ENCODE measurements around the gene RNMT. TPM values are rescaled to one million over a fixed set of nuclear protein-coding genes. Genes with fewer than 3 reads are reported as not detected.

RNMT gene
- total RNA-seq, 2 donors from 2014 or later, result 37.8 to 48.5 TPM

GRCh38 chr18:13756261-13756660 lies 29.8 kb downstream of the RNMT start:
- no peaks in the 10 kb centered on the region for H3K27me3 Mint-ChIP-seq (ENCODE audit: low read depth)
- no peaks in the 10 kb centered on the region for H3K9me3 Mint-ChIP-seq
- ATAC-seq (replicated peaks in 1 of 2) (no peak), DNase-seq (no peak)
- no peak overlapping the region for H3K27ac Mint-ChIP-seq
- H3K36me3 Mint-ChIP-seq (ENCODE audit: insufficient read depth in 2 of 2), result peaks cover 7 to 34% of the 10 kb centered on the region in 2 donors
- no peak overlapping the region for H3K4me3 Mint-ChIP-seq
- no peaks in the 10 kb centered on the region for H3K4me1 Mint-ChIP-seq (ENCODE audit: low read depth)

GRCh38 chr18:13756671-13757070 lies 30.2 kb downstream of the RNMT start:
- Mint-ChIP-seq H3K27me3 (ENCODE audit: low read depth) (no peaks in the 10 kb centered on the region), H3K4me1 (ENCODE audit: low read depth) (no peaks in the 10 kb centered on the region), H3K9me3 (no peaks in the 10 kb centered on the region), H3K36me3 (ENCODE audit: insufficient read depth in 2 of 2) (peaks cover 7 to 32% of the 10 kb centered on the region in 2 donors), H3K4me3 (no peak overlapping the region), H3K27ac (no peak overlapping the region)
- DNase-seq (no peak), ATAC-seq (replicated peaks in 1 of 2) (no peak)

GRCh38 chr18:13758622-13759021 lies 32.1 kb downstream of the RNMT start:
- H3K36me3 Mint-ChIP-seq (ENCODE audit: insufficient read depth in 2 of 2), result peaks cover 12 to 39% of the 10 kb centered on the region in 2 donors
- ATAC-seq (replicated peaks in 1 of 2), result no peak
- no peak overlapping the region for H3K4me3 Mint-ChIP-seq
- no peaks in the 10 kb centered on the region for H3K4me1 Mint-ChIP-seq (ENCODE audit: low read depth)
- H3K27ac Mint-ChIP-seq, result no peak overlapping the region
- no peaks in the 10 kb centered on the region for H3K27me3 Mint-ChIP-seq (ENCODE audit: low read depth)
- H3K9me3 Mint-ChIP-seq, result peaks cover 0 to under 1% of the 10 kb centered on the region in 2 donors
- DNase-seq, result no peak

- Mint-ChIP-seq H3K9me3 (peaks cover 6 to 9% of the 10 kb centered on the region in 2 donors), H3K36me3 (ENCODE audit: insufficient read depth in 2 of 2) (peaks cover 19 to 36% of the 10 kb centered on the region in 2 donors), H3K4me3 (no peak overlapping the region), H3K27me3 (ENCODE audit: low read depth) (no peaks in the 10 kb centered on the region), H3K4me1 (ENCODE audit: low read depth) (no peaks in the 10 kb centered on the region), H3K27ac (no peak overlapping the region)
- DNase-seq (no peak), ATAC-seq (replicated peaks in 1 of 2) (no peak)
Measured at GRCh38 chr18:13760047-13760446, 33.6 kb downstream of the RNMT start.

GRCh38 chr18:13762690-13763439 lies 36.4 kb downstream of the RNMT start:
- Mint-ChIP-seq H3K27me3 (ENCODE audit: low read depth) (no peaks in the 10 kb centered on the region), H3K36me3 (ENCODE audit: insufficient read depth in 2 of 2) (peaks cover 23 to 24% of the 10 kb centered on the region in 2 donors), H3K4me1 (ENCODE audit: low read depth) (no peaks in the 10 kb centered on the region), H3K4me3 (no peak overlapping the region), H3K27ac (no peak overlapping the region), H3K9me3 (peaks cover 17 to 25% of the 10 kb centered on the region in 2 donors)
- ATAC-seq (replicated peaks in 1 of 2), result no peak
- DNase-seq, result no peak

- H3K9me3 Mint-ChIP-seq, result peaks cover 2 to 6% of the 10 kb centered on the region in 2 donors
- ATAC-seq (replicated peaks in 1 of 2), result no peak
- H3K36me3 Mint-ChIP-seq (ENCODE audit: insufficient read depth in 2 of 2), result no peaks in the 10 kb centered on the region
Measured at GRCh38 chr18:13775058-13775457, 48.6 kb downstream of the RNMT start.

GRCh38 chr18:13791181-13791580 lies 64.7 kb downstream of the RNMT start:
- Mint-ChIP-seq H3K9me3 (no peaks in the 10 kb centered on the region), H3K4me1 (ENCODE audit: low read depth) (no peaks in the 10 kb centered on the region), H3K36me3 (ENCODE audit: insufficient read depth in 2 of 2) (no peaks in the 10 kb centered on the region), H3K27ac (no peak overlapping the region), H3K4me3 (no peak overlapping the region), H3K27me3 (ENCODE audit: low read depth) (peaks cover 6% of the 10 kb centered on the region)
- DNase-seq (no peak), ATAC-seq (replicated peaks in 1 of 2) (no peak)

More at GRCh38 chr18:13775058-13775457, 48.6 kb downstream of the RNMT start:
- Mint-ChIP-seq H3K4me1 (ENCODE audit: low read depth) (no peaks in the 10 kb centered on the region), H3K4me3 (no peak overlapping the region), H3K27me3 (ENCODE audit: low read depth) (peaks cover 12% of the 10 kb centered on the region), H3K27ac (no peak overlapping the region)
- DNase-seq, result no peak

GRCh38 chr18:13793819-13794218 lies 67.3 kb downstream of the RNMT start:
- no peak for DNase-seq
- no peaks in the 10 kb centered on the region for H3K4me1 Mint-ChIP-seq (ENCODE audit: low read depth)
- peaks cover 10% of the 10 kb centered on the region for H3K27me3 Mint-ChIP-seq (ENCODE audit: low read depth)
- H3K27ac Mint-ChIP-seq, result no peak overlapping the region
- no peaks in the 10 kb centered on the region for H3K9me3 Mint-ChIP-seq
- no peak overlapping the region for H3K4me3 Mint-ChIP-seq
- no peaks in the 10 kb centered on the region for H3K36me3 Mint-ChIP-seq (ENCODE audit: insufficient read depth in 2 of 2)
- ATAC-seq (replicated peaks in 1 of 2), result no peak

GRCh38 chr18:13796515-13796914 lies 70.0 kb downstream of the RNMT start:
- peaks cover 32% of the 10 kb centered on the region for H3K27me3 Mint-ChIP-seq (ENCODE audit: low read depth)
- no peaks in the 10 kb centered on the region for H3K36me3 Mint-ChIP-seq (ENCODE audit: insufficient read depth in 2 of 2)
- no peaks in the 10 kb centered on the region for H3K9me3 Mint-ChIP-seq

GRCh38 chr18:13797157-13797611 lies 70.7 kb downstream of the RNMT start:
- no peak overlapping the region for H3K27ac Mint-ChIP-seq
- H3K4me1 Mint-ChIP-seq (ENCODE audit: low read depth), result peaks cover 8% of the 10 kb centered on the region
- H3K4me3 Mint-ChIP-seq, result no peak overlapping the region
- no peak for ATAC-seq (replicated peaks in 1 of 2)
- H3K9me3 Mint-ChIP-seq, result no peaks in the 10 kb centered on the region
- H3K36me3 Mint-ChIP-seq (ENCODE audit: insufficient read depth in 2 of 2), result no peaks in the 10 kb centered on the region
- DNase-seq, result no peak
- H3K27me3 Mint-ChIP-seq (ENCODE audit: low read depth), result peaks cover 33% of the 10 kb centered on the region

More at GRCh38 chr18:13796515-13796914, 70.0 kb downstream of the RNMT start:
- Mint-ChIP-seq H3K4me1 (ENCODE audit: low read depth) (peaks cover 8% of the 10 kb centered on the region), H3K27ac (no peak overlapping the region), H3K4me3 (no peak overlapping the region)
- DNase-seq (no peak), ATAC-seq (replicated peaks in 1 of 2) (no peak)

GRCh38 chr18:13799396-13799795 lies 72.9 kb downstream of the RNMT start:
- ATAC-seq (replicated peaks in 1 of 2) (no peak), DNase-seq (no peak)
- H3K4me3 Mint-ChIP-seq, result no peak overlapping the region
- no peaks in the 10 kb centered on the region for H3K36me3 Mint-ChIP-seq (ENCODE audit: insufficient read depth in 2 of 2)
- H3K9me3 Mint-ChIP-seq, result no peaks in the 10 kb centered on the region
- H3K27me3 Mint-ChIP-seq (ENCODE audit: low read depth), result peaks cover 48% of the 10 kb centered on the region
- no peak overlapping the region for H3K27ac Mint-ChIP-seq
- H3K4me1 Mint-ChIP-seq (ENCODE audit: low read depth), result peaks cover 8% of the 10 kb centered on the region

GRCh38 chr18:13800505-13801259 lies 74.2 kb downstream of the RNMT start:
- peaks cover 8% of the 10 kb centered on the region for H3K4me1 Mint-ChIP-seq (ENCODE audit: low read depth)
- DNase-seq (peak; percentile 63), ATAC-seq (replicated peaks in 1 of 2) (peak; percentile 92 to 94)
- no peak overlapping the region for H3K27ac Mint-ChIP-seq
- H3K4me3 Mint-ChIP-seq, result peak overlapping the region; percentile 71 to 77
- peaks cover 59% of the 10 kb centered on the region for H3K27me3 Mint-ChIP-seq (ENCODE audit: low read depth)
- H3K9me3 Mint-ChIP-seq, result no peaks in the 10 kb centered on the region
- H3K36me3 Mint-ChIP-seq (ENCODE audit: insufficient read depth in 2 of 2), result no peaks in the 10 kb centered on the region

GRCh38 chr18:13801260-13801601 lies 74.8 kb downstream of the RNMT start:
- Mint-ChIP-seq H3K27me3 (ENCODE audit: low read depth) (peaks cover 61% of the 10 kb centered on the region), H3K27ac (no peak overlapping the region), H3K4me1 (ENCODE audit: low read depth) (peaks cover 8% of the 10 kb centered on the region), H3K4me3 (peak overlapping the region; percentile 71 to 77), H3K9me3 (no peaks in the 10 kb centered on the region), H3K36me3 (ENCODE audit: insufficient read depth in 2 of 2) (no peaks in the 10 kb centered on the region)
- ATAC-seq (replicated peaks in 1 of 2) (no peak), DNase-seq (no peak)
